ENCODE data around the gene TMEM63A. TPM values are rescaled to one million over a fixed set of nuclear protein-coding genes. Genes with fewer than 3 reads are reported as not detected.

The TMEM63A gene
- total and polyA plus RNA-seq, 10 of the 15 experiments (the other 5 are each of a cell fraction or from before 2014, with no cell fraction given) = 1.3 to 33.5 (median 15.2) TPM

- TF ChIP-seq IKZF2 (IDR thresholded peaks at IDR 0.05) = no peak
Observed at GRCh38 chr1:225820522-225821120, 61.6 kb downstream of the TMEM63A start (continued).

GRCh38 chr1:225819346-225820192 is 62.6 kb downstream of the TMEM63A start:
- H3K79me2 ChIP-seq (ENCODE audit: control insufficient read depth, insufficient read depth, low read length) = no peaks in the 10 kb centered on the region
- no peak overlapping the region for H2AFZ ChIP-seq (ENCODE audit: control insufficient read depth, low read depth, low read length)
- RAD21 ChIA-PET (ENCODE audit: unreplicated experiment) = no interaction called here
- DNase-seq (ENCODE audit: low read depth, low spot score) = no peak
- H3K27ac ChIP-seq (ENCODE audit: control insufficient read depth, insufficient read depth) = no peak overlapping the region
- no peaks in the 10 kb centered on the region for H3K4me1 ChIP-seq (ENCODE audit: control insufficient read depth, insufficient read depth, low read length)
- ATAC-seq = no peak
- H3K9me3 ChIP-seq (replicated peaks; ENCODE audit: control insufficient read depth, insufficient read depth, low read length) = no peaks in the 10 kb centered on the region
- no peak for FAIRE-seq
- H3K36me3 ChIP-seq (ENCODE audit: control insufficient read depth in 2 of 2, insufficient read depth in 2 of 2, low read length in 1 of 2) = no peaks in the 10 kb centered on the region
- POLR2A ChIA-PET = no interaction called here
- SMC1A ChIA-PET (ENCODE audit: uncharacterized antibody, unreplicated experiment) = interaction anchor here (0.8 kb wide), 1 partner anchor 42 kb away, joined by 3 read pairs; the partner anchor contains the start of gene SRP9
- 71% methylated on average over 12 of the region's 12 CpGs for WGBS (ENCODE audit: insufficient coverage, insufficient replicate concordance, low lambda C conversion rate, missing lambda C conversion rate)
- intact Hi-C loops (cut with micrococcal nuclease; ENCODE audit: unreplicated experiment) (no loop called here), in situ Hi-C loops (cut with MboI) (no loop called here)
- BruUV-seq (replicated peaks) = no TSS peak
- H3K9ac ChIP-seq (ENCODE audit: control insufficient read depth, insufficient read depth, low read length) = no peak overlapping the region
- no peak overlapping the region for H3K4me3 ChIP-seq
- H4K20me1 ChIP-seq (ENCODE audit: control insufficient read depth, insufficient read depth) = no peaks in the 10 kb centered on the region
- H3K4me2 ChIP-seq (ENCODE audit: control insufficient read depth, insufficient read depth) = no peak overlapping the region
- CTCF ChIA-PET = interaction anchor here (0.6 kb wide), 1 partner anchor 66 kb away, joined by 3 read pairs; no protein-coding TSS in a partner anchor
- H3K27me3 ChIP-seq (replicated peaks in 1 of 2; ENCODE audit: control insufficient read depth in 2 of 2, insufficient read depth in 2 of 2, low read length in 1 of 2) = no peaks in the 10 kb centered on the region
- TF ChIP-seq IKZF1 (conservative IDR thresholded peaks at IDR 0.05) (no peak), ZNF384 (IDR thresholded peaks at IDR 0.05; ENCODE audit: borderline replicate concordance, low read depth, low read length) (no peak), BHLHE40 (IDR thresholded peaks at IDR 0.05; ENCODE audit: borderline replicate concordance in 1 of 2, low read depth in 2 of 2, low read length in 1 of 2) (no peak), MYC (IDR thresholded peaks at IDR 0.05; ENCODE audit: insufficient read depth, insufficient read length, insufficient replicate concordance, low read length, severe bottlenecking) (no peak), GABPA (IDR thresholded peaks at IDR 0.05; ENCODE audit: low read depth) (no peak), SMAD1 (IDR thresholded peaks at IDR 0.05; ENCODE audit: low read depth, partially characterized antibody) (no peak), TCF3 (IDR thresholded peaks at IDR 0.05; ENCODE audit: borderline replicate concordance, insufficient read depth, low read depth, low read length) (no peak), MEF2A (IDR thresholded peaks at IDR 0.05; ENCODE audit: insufficient read depth, low read depth, low read length) (no peak), MTA2 (IDR thresholded peaks at IDR 0.05; ENCODE audit: low read depth) (no peak), ATF2 (IDR thresholded peaks at IDR 0.05; ENCODE audit: low read length) (no peak), HSF1 (IDR thresholded peaks at IDR 0.05; ENCODE audit: low read depth, low read length) (no peak), E2F8 (IDR thresholded peaks at IDR 0.05; ENCODE audit: low read depth, partially characterized antibody) (no peak), HDGF (IDR thresholded peaks at IDR 0.05) (no peak)
